GM12801 (cell line): ENCODE measurements around the gene NTRK1.

Source experiments
- TF ChIP-seq, protein P1 (sequence below): IDR thresholded peaks from one replicate; pipeline ENCODE4 v1.5.1; 2011; ENCODE audit warnings: control low read depth; ENCODE audit not compliant: insufficient read length; ENCODE audit errors: extremely low read depth

Gene NTRK1

DNA sequence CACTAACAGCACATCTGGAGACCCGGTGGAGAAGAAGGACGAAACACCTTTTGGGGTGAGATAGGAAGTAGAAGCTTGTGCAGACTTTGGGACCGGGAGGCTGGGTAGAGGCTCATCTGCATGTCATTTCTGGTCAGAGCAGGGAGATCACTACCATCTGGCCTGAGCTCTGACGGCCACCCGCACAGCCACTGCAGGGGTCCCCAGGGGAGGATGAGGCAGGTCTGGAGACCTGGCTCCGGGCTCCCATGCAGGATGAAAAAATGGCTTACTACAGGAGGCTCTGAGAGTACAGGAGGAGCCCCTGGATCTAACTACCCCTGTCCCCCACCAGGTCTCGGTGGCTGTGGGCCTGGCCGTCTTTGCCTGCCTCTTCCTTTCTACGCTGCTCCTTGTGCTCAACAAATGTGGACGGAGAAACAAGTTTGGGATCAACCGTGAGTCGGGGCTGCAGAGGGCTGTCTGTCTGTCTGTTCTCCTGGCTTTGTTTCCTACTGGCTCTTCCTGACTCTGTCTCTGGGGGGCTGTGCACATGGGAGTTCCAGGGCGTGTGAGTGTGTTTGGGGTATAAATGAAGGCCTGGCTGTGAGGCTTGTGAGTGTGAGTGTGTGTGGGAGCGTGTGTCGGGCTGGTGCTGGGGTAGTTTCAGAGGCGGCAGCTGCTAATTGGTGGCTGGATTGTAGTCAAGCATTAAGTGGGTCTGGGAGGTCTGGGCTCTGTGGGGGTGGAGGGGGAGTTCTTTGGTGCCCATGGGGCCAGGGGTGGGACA, 14.1 kb downstream of the NTRK1 start:
- TF ChIP-seq, protein P1, sequence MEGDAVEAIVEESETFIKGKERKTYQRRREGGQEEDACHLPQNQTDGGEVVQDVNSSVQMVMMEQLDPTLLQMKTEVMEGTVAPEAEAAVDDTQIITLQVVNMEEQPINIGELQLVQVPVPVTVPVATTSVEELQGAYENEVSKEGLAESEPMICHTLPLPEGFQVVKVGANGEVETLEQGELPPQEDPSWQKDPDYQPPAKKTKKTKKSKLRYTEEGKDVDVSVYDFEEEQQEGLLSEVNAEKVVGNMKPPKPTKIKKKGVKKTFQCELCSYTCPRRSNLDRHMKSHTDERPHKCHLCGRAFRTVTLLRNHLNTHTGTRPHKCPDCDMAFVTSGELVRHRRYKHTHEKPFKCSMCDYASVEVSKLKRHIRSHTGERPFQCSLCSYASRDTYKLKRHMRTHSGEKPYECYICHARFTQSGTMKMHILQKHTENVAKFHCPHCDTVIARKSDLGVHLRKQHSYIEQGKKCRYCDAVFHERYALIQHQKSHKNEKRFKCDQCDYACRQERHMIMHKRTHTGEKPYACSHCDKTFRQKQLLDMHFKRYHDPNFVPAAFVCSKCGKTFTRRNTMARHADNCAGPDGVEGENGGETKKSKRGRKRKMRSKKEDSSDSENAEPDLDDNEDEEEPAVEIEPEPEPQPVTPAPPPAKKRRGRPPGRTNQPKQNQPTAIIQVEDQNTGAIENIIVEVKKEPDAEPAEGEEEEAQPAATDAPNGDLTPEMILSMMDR: no peak

- TF ChIP-seq, protein P1: no peak
Observed at GRCh38 chr1:156875341-156875615, 14.6 kb downstream of the NTRK1 start.

GRCh38 chr1:156876281-156876680, 15.6 kb downstream of the NTRK1 start:
- TF ChIP-seq, protein P1: no peak

- TF ChIP-seq, protein P1: no peak
Observed at GRCh38 chr1:156877433-156878170, 16.9 kb downstream of the NTRK1 start.

DNA sequence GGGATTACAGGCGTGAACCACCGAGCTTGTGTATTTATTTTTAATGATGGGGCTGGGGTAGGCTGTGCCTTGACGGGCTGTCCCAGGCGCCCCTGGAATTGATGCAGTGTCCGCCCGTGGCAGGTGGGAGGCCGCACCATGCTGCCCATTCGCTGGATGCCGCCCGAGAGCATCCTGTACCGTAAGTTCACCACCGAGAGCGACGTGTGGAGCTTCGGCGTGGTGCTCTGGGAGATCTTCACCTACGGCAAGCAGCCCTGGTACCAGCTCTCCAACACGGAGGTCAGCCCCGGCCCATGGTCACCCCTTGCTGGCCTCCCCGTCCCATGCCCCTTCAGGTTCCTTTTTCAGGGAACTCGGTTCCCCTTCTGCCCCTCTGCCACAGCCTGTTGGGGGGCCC, 19.2 kb downstream of the NTRK1 start:
- TF ChIP-seq, protein P1: no peak

DNA sequence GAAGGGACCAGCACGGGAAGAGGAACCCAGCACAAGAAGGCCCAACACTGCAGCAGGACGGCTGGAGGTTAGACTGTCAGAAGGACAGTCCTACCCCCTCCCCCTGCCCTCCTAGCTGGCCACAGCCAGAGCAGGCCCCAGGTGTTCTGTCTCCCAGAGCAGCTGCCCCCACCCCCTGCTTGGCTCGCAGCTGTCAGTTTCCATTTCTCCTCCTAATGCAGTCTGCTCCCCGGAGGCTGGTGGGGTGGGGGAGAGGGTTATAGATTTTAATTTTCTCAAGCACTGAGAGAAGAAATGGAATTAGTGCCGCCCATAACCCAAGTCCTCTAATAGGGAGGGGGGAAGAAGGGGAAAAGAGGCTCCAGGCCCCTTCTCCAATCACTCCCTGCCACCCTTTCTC, 19.8 kb downstream of the NTRK1 start:
- TF ChIP-seq, protein P1: no peak

DNA sequence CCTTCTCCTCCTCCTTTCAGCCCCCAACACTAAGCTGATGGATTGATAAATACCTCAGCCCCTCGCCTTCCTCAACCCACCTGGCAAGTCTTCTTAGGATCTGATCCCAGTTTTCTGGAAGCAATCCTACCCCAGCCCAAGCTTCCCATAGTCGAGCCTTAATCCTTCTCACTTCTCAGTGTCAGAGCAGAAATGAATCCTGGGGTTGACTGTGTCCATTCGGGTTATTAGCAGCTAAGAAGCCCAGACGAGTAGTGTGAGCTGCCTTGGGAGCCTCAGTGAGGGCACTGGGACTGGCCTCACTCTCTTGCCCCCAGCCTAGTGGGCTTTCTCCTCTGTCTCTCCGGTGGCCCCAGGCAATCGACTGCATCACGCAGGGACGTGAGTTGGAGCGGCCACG, 20.4 kb downstream of the NTRK1 start:
- TF ChIP-seq, protein P1: no peak
